ENCODE data around the gene ZNF787. TPM values are rescaled to one million over a fixed set of nuclear protein-coding genes. Genes with fewer than 3 reads are reported as not detected.

ZNF787 gene
- total and polyA plus RNA-seq, 2 of the 13 experiments (the other 11 are each of a cell fraction or from before 2014, with no cell fraction given), result 15.1 to 42.8 TPM

DNA sequence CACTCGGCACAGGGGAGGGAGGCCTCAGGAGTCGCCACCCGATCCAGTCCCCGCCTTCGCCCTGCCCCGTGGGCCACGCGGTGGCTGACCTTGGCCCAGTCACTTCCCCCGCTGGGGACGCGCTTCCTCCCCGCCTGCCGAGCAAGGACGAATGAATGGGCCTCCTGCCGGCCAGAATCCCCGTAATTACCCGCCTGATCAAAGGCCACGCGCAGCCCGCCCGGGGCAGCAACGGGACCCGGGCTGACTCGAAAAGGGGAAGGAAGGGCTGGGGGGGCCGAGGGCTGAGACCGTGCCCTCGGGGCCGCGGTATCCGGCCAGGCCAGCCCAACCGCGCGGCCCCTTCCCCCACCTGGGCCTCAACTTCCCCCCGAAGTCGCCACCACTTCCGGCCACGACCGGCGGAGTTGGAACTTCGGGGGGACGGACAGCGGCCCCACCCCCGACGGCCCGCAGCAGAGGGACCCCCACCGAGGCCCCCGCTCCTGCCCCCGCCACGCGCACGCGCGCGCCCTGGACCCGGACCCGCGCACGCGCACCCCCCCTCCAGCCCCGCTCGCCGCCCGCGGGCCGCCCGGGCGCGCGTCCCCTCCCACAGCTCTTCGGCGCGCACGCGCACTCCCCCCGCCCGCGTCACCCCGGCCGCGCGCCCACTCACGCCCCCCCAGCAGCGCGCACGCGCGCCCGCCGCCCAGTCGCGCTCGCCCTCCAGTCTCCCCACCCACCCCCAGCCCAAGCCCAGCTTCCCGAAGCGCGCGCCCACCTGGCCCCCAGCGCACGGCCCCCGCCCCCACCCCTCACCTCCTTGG, 520 bp downstream of the ZNF787 start (continued):
- TF ChIP-seq, protein P1, sequence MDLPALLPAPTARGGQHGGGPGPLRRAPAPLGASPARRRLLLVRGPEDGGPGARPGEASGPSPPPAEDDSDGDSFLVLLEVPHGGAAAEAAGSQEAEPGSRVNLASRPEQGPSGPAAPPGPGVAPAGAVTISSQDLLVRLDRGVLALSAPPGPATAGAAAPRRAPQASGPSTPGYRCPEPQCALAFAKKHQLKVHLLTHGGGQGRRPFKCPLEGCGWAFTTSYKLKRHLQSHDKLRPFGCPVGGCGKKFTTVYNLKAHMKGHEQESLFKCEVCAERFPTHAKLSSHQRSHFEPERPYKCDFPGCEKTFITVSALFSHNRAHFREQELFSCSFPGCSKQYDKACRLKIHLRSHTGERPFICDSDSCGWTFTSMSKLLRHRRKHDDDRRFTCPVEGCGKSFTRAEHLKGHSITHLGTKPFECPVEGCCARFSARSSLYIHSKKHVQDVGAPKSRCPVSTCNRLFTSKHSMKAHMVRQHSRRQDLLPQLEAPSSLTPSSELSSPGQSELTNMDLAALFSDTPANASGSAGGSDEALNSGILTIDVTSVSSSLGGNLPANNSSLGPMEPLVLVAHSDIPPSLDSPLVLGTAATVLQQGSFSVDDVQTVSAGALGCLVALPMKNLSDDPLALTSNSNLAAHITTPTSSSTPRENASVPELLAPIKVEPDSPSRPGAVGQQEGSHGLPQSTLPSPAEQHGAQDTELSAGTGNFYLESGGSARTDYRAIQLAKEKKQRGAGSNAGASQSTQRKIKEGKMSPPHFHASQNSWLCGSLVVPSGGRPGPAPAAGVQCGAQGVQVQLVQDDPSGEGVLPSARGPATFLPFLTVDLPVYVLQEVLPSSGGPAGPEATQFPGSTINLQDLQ (CRISPR knock-in tag; IDR thresholded peaks at IDR 0.05), result 0 out of 2 replicates have a peak, but pooled peaks have one; percentile 35
- no peak; the same call in 1 of the 2 replicates for TF ChIP-seq ZNF839 (CRISPR knock-in tag; IDR thresholded peaks at IDR 0.05; ENCODE audit: borderline replicate concordance)
- no peak for TF ChIP-seq HNRNPH1 (optimal IDR thresholded peaks at IDR 0.05; ENCODE audit: low read depth, low read length)
- peak; percentile 63; the same call in 1 of the 2 replicates for TF ChIP-seq ZNF431 (CRISPR knock-in tag; IDR thresholded peaks at IDR 0.05; ENCODE audit: borderline replicate concordance, low read depth)
- TF ChIP-seq, protein P2, sequence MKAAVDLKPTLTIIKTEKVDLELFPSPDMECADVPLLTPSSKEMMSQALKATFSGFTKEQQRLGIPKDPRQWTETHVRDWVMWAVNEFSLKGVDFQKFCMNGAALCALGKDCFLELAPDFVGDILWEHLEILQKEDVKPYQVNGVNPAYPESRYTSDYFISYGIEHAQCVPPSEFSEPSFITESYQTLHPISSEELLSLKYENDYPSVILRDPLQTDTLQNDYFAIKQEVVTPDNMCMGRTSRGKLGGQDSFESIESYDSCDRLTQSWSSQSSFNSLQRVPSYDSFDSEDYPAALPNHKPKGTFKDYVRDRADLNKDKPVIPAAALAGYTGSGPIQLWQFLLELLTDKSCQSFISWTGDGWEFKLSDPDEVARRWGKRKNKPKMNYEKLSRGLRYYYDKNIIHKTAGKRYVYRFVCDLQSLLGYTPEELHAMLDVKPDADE (CRISPR knock-in tag; IDR thresholded peaks at IDR 0.05), result 0 out of 2 replicates have a peak, but pooled peaks have one; percentile 14
- TF ChIP-seq, protein P3, sequence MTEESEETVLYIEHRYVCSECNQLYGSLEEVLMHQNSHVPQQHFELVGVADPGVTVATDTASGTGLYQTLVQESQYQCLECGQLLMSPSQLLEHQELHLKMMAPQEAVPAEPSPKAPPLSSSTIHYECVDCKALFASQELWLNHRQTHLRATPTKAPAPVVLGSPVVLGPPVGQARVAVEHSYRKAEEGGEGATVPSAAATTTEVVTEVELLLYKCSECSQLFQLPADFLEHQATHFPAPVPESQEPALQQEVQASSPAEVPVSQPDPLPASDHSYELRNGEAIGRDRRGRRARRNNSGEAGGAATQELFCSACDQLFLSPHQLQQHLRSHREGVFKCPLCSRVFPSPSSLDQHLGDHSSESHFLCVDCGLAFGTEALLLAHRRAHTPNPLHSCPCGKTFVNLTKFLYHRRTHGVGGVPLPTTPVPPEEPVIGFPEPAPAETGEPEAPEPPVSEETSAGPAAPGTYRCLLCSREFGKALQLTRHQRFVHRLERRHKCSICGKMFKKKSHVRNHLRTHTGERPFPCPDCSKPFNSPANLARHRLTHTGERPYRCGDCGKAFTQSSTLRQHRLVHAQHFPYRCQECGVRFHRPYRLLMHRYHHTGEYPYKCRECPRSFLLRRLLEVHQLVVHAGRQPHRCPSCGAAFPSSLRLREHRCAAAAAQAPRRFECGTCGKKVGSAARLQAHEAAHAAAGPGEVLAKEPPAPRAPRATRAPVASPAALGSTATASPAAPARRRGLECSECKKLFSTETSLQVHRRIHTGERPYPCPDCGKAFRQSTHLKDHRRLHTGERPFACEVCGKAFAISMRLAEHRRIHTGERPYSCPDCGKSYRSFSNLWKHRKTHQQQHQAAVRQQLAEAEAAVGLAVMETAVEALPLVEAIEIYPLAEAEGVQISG (CRISPR knock-in tag; IDR thresholded peaks at IDR 0.05), result peak; percentile 98
- TF ChIP-seq DNMT1 (CRISPR knock-in tag; IDR thresholded peaks at IDR 0.05), result peak; percentile 86; the same call in 1 of the 2 replicates
- TF ChIP-seq FOXM1 (CRISPR knock-in tag; IDR thresholded peaks at IDR 0.05), result no peak
- TF ChIP-seq HMG20B (CRISPR knock-in tag; conservative IDR thresholded peaks at IDR 0.05), result peak; percentile 41; the same call in 1 of the 2 replicates
- TF ChIP-seq ZEB1 (IDR thresholded peaks at IDR 0.05; ENCODE audit: insufficient replicate concordance, low read depth), result no peak
- TF ChIP-seq, protein P4, sequence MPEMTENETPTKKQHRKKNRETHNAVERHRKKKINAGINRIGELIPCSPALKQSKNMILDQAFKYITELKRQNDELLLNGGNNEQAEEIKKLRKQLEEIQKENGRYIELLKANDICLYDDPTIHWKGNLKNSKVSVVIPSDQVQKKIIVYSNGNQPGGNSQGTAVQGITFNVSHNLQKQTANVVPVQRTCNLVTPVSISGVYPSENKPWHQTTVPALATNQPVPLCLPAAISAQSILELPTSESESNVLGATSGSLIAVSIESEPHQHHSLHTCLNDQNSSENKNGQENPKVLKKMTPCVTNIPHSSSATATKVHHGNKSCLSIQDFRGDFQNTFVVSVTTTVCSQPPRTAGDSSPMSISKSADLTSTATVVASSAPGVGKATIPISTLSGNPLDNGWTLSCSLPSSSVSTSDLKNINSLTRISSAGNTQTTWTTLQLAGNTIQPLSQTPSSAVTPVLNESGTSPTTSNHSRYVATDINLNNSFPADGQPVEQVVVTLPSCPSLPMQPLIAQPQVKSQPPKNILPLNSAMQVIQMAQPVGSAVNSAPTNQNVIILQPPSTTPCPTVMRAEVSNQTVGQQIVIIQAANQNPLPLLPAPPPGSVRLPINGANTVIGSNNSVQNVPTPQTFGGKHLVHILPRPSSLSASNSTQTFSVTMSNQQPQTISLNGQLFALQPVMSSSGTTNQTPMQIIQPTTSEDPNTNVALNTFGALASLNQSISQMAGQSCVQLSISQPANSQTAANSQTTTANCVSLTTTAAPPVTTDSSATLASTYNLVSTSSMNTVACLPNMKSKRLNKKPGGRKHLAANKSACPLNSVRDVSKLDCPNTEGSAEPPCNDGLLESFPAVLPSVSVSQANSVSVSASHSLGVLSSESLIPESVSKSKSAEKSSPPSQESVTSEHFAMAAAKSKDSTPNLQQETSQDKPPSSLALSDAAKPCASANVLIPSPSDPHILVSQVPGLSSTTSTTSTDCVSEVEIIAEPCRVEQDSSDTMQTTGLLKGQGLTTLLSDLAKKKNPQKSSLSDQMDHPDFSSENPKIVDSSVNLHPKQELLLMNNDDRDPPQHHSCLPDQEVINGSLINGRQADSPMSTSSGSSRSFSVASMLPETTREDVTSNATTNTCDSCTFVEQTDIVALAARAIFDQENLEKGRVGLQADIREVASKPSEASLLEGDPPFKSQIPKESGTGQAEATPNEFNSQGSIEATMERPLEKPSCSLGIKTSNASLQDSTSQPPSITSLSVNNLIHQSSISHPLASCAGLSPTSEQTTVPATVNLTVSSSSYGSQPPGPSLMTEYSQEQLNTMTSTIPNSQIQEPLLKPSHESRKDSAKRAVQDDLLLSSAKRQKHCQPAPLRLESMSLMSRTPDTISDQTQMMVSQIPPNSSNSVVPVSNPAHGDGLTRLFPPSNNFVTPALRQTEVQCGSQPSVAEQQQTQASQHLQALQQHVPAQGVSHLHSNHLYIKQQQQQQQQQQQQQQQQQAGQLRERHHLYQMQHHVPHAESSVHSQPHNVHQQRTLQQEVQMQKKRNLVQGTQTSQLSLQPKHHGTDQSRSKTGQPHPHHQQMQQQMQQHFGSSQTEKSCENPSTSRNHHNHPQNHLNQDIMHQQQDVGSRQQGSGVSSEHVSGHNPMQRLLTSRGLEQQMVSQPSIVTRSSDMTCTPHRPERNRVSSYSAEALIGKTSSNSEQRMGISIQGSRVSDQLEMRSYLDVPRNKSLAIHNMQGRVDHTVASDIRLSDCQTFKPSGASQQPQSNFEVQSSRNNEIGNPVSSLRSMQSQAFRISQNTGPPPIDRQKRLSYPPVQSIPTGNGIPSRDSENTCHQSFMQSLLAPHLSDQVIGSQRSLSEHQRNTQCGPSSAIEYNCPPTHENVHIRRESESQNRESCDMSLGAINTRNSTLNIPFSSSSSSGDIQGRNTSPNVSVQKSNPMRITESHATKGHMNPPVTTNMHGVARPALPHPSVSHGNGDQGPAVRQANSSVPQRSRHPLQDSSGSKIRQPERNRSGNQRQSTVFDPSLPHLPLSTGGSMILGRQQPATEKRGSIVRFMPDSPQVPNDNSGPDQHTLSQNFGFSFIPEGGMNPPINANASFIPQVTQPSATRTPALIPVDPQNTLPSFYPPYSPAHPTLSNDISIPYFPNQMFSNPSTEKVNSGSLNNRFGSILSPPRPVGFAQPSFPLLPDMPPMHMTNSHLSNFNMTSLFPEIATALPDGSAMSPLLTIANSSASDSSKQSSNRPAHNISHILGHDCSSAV (CRISPR knock-in tag; IDR thresholded peaks at IDR 0.05; ENCODE audit: borderline replicate concordance), result no peak

All from HepG2 (cell line).